NCI-H1105 (cell line): ENCODE data around the gene FITM1.
A peak's percentile ranks its signal among the peaks of the same experiment; 100 is the strongest.

Source experiments
- DNase-seq: peaks from one replicate; lab custom pipeline; 2025; lab: John Stamatoyannopoulos, UW

The FITM1 gene

GRCh38 chr14:24139272-24139934, 8.9 kb downstream of the FITM1 start:
- DNase-seq: no peak

- peak; percentile 100 for DNase-seq
Observed at GRCh38 chr14:24141097-24141880, 10.8 kb downstream of the FITM1 start, which contains the start of gene EMC9. TSS of gene EMC9 (minus strand) at chr14:24141591. CDS start at chr14:24141304, 287 bp downstream.

GRCh38 chr14:24143511-24143910, 13.1 kb downstream of the FITM1 start:
- no peak for DNase-seq

- DNase-seq: no peak
Observed at GRCh38 chr14:24144451-24144850, 14.0 kb downstream of the FITM1 start.

GRCh38 chr14:24145219-24145618, 14.8 kb downstream of the FITM1 start:
- DNase-seq: no peak

GRCh38 chr14:24145690-24146452, 15.4 kb downstream of the FITM1 start:
- DNase-seq: peak; percentile 29

- DNase-seq: peak; percentile 98
Observed at GRCh38 chr14:24146453-24146977, 16.1 kb downstream of the FITM1 start, which contains the start of gene PSME2. TSS of gene PSME2 (minus strand) at chr14:24146610. CDS start at chr14:24146581, 29 bp downstream.

- peak; percentile 99 for DNase-seq
Observed at GRCh38 chr14:24146978-24147760, 16.7 kb downstream of the FITM1 start, which contains the start of gene RNF31. TSS of gene RNF31 (plus strand) at chr14:24147498. CDS start at chr14:24147699, 201 bp downstream.

GRCh38 chr14:24147761-24148428, 17.4 kb downstream of the FITM1 start:
- DNase-seq: no peak

- DNase-seq: no peak
Observed at GRCh38 chr14:24149302-24149969, 19.0 kb downstream of the FITM1 start.

- no peak for DNase-seq
Observed at GRCh38 chr14:24150061-24150460, 19.6 kb downstream of the FITM1 start.

- DNase-seq: no peak
Observed at GRCh38 chr14:24150567-24150966, 20.1 kb downstream of the FITM1 start.

- no peak for DNase-seq
Observed at GRCh38 chr14:24150993-24151392, 20.5 kb downstream of the FITM1 start.

GRCh38 chr14:24151404-24152080, 21.1 kb downstream of the FITM1 start:
- no peak for DNase-seq

GRCh38 chr14:24155100-24155499, 24.6 kb downstream of the FITM1 start:
- no peak for DNase-seq

GRCh38 chr14:24156840-24157239, 26.4 kb downstream of the FITM1 start:
- no peak for DNase-seq

GRCh38 chr14:24157331-24157730, 26.9 kb downstream of the FITM1 start:
- DNase-seq: no peak

- DNase-seq: no peak
Observed at GRCh38 chr14:24159777-24160498, 29.5 kb downstream of the FITM1 start.

GRCh38 chr14:24160499-24160849, 30.0 kb downstream of the FITM1 start:
- DNase-seq: no peak
